A549 (cell line): ENCODE data around the gene CELF4. TPM values are rescaled to one million over a fixed set of nuclear protein-coding genes. Genes with fewer than 3 reads are reported as not detected.

Source experiments
- ATAC-seq, 2 experiments: fragments of 200-7000 bp in 1 of 2; fragments of >200 bp in 1 of 2; cut with Nextera tagmentation in 1 of 2; cut with Tn5 transposase in 1 of 2; 3 replicates each; pipeline versions ENCODE4 v1.8.0 to v1.9.1; 2018 to 2020; ENCODE audit warnings: mild to moderate bottlenecking in 1 of 2, moderate library complexity in 1 of 2
- CTCF ChIA-PET: fragments of 300-600 bp; sonication (Branson Sonifier 250); formaldehyde crosslinking; extraction: SDS; loops from one replicate; lab custom pipeline; 2021; ENCODE audit warnings: antibody characterized with exemption, inconsistent platforms; lab: Yijun Ruan, JAX
- POLR2A ChIA-PET: fragments of 350-600 bp; formaldehyde crosslinking; extraction: SDS; loops from one replicate; lab custom pipeline; 2021; ENCODE audit warnings: antibody characterized with exemption, inconsistent platforms; lab: Yijun Ruan, JAX
- DNase-seq, 2 experiments: peaks; one replicate each; pipeline versions ENCODE4 v3.0.0 to v3.0.0-alpha.2; 2011 to 2016; ENCODE audit warnings: low read depth in 1 of 2, low spot score in 1 of 2
- FAIRE-seq: peaks from 2 replicates; lab custom pipeline; 2011; peaks lifted over from hg19 to GRCh38; lab: Jason Lieb, UNC
- H3K27ac ChIP-seq, 2 experiments: fragments of >200 bp; sonication (Bioruptor Twin); formaldehyde crosslinking; 3 replicates each; pipeline ENCODE4 v1.5.1; 2016 to 2017
- H3K4me1 ChIP-seq: fragments of >200 bp; sonication (Bioruptor Twin); formaldehyde crosslinking; 3 replicates; pipeline ENCODE4 v1.6.1; 2016
- H3K4me2 ChIP-seq: fragments of >200 bp; sonication (Bioruptor Twin); formaldehyde crosslinking; 3 replicates; pipeline ENCODE4 v1.6.1; 2016
- H3K4me3 ChIP-seq: fragments of >200 bp; sonication (Bioruptor Twin); formaldehyde crosslinking; 3 replicates; pipeline ENCODE4 v1.5.1; 2016
- H3K9me3 ChIP-seq: fragments of >200 bp; sonication (Bioruptor Twin); formaldehyde crosslinking; 3 replicates; pipeline ENCODE4 v1.6.1; 2016
- BCL3 ChIP-seq: fragments of >200 bp; sonication (Bioruptor Twin); formaldehyde crosslinking; IDR thresholded peaks from 3 replicates; pipeline ENCODE4 v1.6.1; 2016
- EHMT2 ChIP-seq: fragments of 200-600 bp; sonication (generic); IDR thresholded peaks from 2 replicates; pipeline ENCODE4 v1.6.1; 2016; ENCODE audit warnings: antibody characterized with exemption, low read depth, mild to moderate bottlenecking, moderate library complexity
- FOSB ChIP-seq: fragments of 250-450 bp; sonication (Bioruptor Pico); IDR thresholded peaks from 2 replicates; pipeline ENCODE4 v1.5.0; 2020; ENCODE audit warnings: mild to moderate bottlenecking, moderate library complexity
- FOXS1 ChIP-seq: fragments of 250-450 bp; sonication (Bioruptor Pico); IDR thresholded peaks from 2 replicates; pipeline ENCODE4 v1.5.0; 2020; ENCODE audit warnings: mild to moderate bottlenecking, moderate library complexity
- HES2 ChIP-seq: fragments of >200 bp; sonication (Bioruptor Twin); formaldehyde crosslinking; IDR thresholded peaks from 2 replicates; pipeline ENCODE4 v1.6.1; 2016
- JUN ChIP-seq, 2 experiments: fragments of >200 bp; sonication (Bioruptor Twin); formaldehyde crosslinking; IDR thresholded peaks; 2 replicates in 1 of 2; 3 replicates in 1 of 2; pipeline ENCODE4 v1.6.1; 2016 to 2017
- PHF8 ChIP-seq: fragments of 200-600 bp; sonication (generic); IDR thresholded peaks from 2 replicates; pipeline ENCODE4 v1.6.1; 2016; ENCODE audit warnings: low read depth, mild to moderate bottlenecking, antibody characterized with exemption, moderate library complexity, borderline replicate concordance
- RAD21 ChIP-seq, 2 experiments: fragments of >200 bp in 1 of 2; sonication (Bioruptor Twin) in 1 of 2; formaldehyde crosslinking in 1 of 2; IDR thresholded peaks in 1 of 2; conservative IDR thresholded peaks in 1 of 2; 2 replicates in 1 of 2; 3 replicates in 1 of 2; pipeline ENCODE4 v1.6.1; 2012 to 2018; ENCODE audit warnings: inconsistent platforms in 1 of 2
- REST ChIP-seq: fragments of 200-600 bp; sonication (generic); IDR thresholded peaks from 2 replicates; pipeline ENCODE4 v1.6.1; 2016; ENCODE audit warnings: antibody characterized with exemption, mild to moderate bottlenecking, moderate library complexity
- SMC3 ChIP-seq: fragments of >200 bp; sonication (Bioruptor Twin); formaldehyde crosslinking; IDR thresholded peaks from 3 replicates; pipeline ENCODE4 v1.6.1; 2018; ENCODE audit warnings: inconsistent platforms
- TP53 ChIP-seq: fragments of 250-450 bp; sonication (Bioruptor Pico); IDR thresholded peaks from 2 replicates; pipeline ENCODE4 v1.5.0; 2021; ENCODE audit warnings: mild to moderate bottlenecking, moderate library complexity
- ZC3H11A ChIP-seq: fragments of 450-650 bp; IDR thresholded peaks from 2 replicates; pipeline ENCODE4 v1.6.1; 2014; ENCODE audit warnings: antibody characterized with exemption, mild to moderate bottlenecking
- ZFP36 ChIP-seq: fragments of 450-650 bp; IDR thresholded peaks from 2 replicates; pipeline ENCODE4 v1.6.1; 2014; ENCODE audit warnings: borderline replicate concordance; ENCODE audit not compliant: partially characterized antibody
- ZSCAN20 ChIP-seq: fragments of 250-450 bp; sonication (Bioruptor Pico); IDR thresholded peaks from 2 replicates; pipeline ENCODE4 v1.8.0; 2022; ENCODE audit warnings: mild to moderate bottlenecking, moderate library complexity
- WGBS: methylation state at CpG from one replicate; pipeline ENCODE4 v1.1.6; 2017; ENCODE audit errors: missing lambda C conversion rate; 5-methylcytosine and 5-hydroxymethylcytosine counted together
- polyA minus RNA-seq: library from RNA; depleted of rRNA, polyadenylated mRNA; stranded (reverse); fragments of >200 nt; gene quantifications from 2 replicates; pipeline ENCODE4 v1.2.3, GENCODE V29; 2011; rRNA and poly(A)+ RNA removed
- polyA plus RNA-seq, 4 experiments: library from polyadenylated mRNA; depleted of rRNA in 3 of 4; stranded (reverse); fragments of >200 nt; fragmentation: RNase III in 1 of 4; extraction: RNeasy Plus Mini Kit Qiagen cat#74134 plus additional on column Dnase treatment in 1 of 4; gene quantifications; 2 replicates in 3 of 4; 3 replicates in 1 of 4; pipeline ENCODE4 v1.2.3, GENCODE V29; 2011 to 2017

Gene CELF4
- polyA plus RNA-seq (2011; rRNA removed), result 0.08 TPM in 1 of 2 replicates, not detected in the other
- polyA plus RNA-seq (2012; cell fraction: cytosol; rRNA removed), result 0.03 TPM in 1 of 2 replicates, not detected in the other
- polyA plus RNA-seq (2012; cell fraction: nucleus; rRNA removed), result 0.02 and 0.11 TPM in 2 replicates
- polyA plus RNA-seq (2017; fragmentation: RNase III; extraction: RNeasy Plus Mini Kit Qiagen cat#74134 plus additional on column Dnase treatment), result not detected in 3 replicates
- polyA minus RNA-seq, result not detected in 2 replicates

- ChIA-PET POLR2A (no interaction called here), CTCF (no interaction called here)
- H3K9me3 ChIP-seq, result no peaks in the 10 kb centered on the region
- DNase-seq (peak in 1 of 2 experiments; percentile 3), FAIRE-seq (no peak)
- peak within 1 kb of the TSS; percentile 87 for H3K4me2 ChIP-seq
- H3K27ac ChIP-seq, result no peak within 1 kb of the TSS
- no peak for TF ChIP-seq PHF8
- peak; percentile 59; the same call in 1 of the 2 replicates for TF ChIP-seq REST
- TF ChIP-seq, all 56 proteins: peak for 1
- 3% methylated on average over 48 of the region's 62 CpGs for WGBS
- peak; percentile 64 to 71 for ATAC-seq
- H3K4me1 ChIP-seq, result peaks cover 9% of the 10 kb centered on the region; the same call in 1 of the 3 replicates
- peak within 1 kb of the TSS; percentile 41 for H3K4me3 ChIP-seq
These were observed at the start of gene CELF4 for GRCh38 chr18:37565101-37565976. CELF4 (minus strand) TSS chr18:37565798.

- TF ChIP-seq FOXS1 (CRISPR knock-in tag) (no peak), TP53 (CRISPR knock-in tag) (no peak), BCL3 (no peak), FOSB (CRISPR knock-in tag) (no peak)
- no peak for DNase-seq
- CTCF ChIA-PET, result no interaction called here
These were observed 47.6 kb upstream of the CELF4 start for GRCh38 chr18:37613253-37613565.

GRCh38 chr18:37612524-37613252 lies 47.1 kb upstream of the CELF4 start:
- CTCF ChIA-PET, result no interaction called here
- ATAC-seq, result no peak
- no peaks in the 10 kb centered on the region for H3K9me3 ChIP-seq
- TF ChIP-seq EHMT2 (no peak), ZSCAN20 (CRISPR knock-in tag) (no peak), SMC3 (no peak), RAD21 (conservative IDR thresholded peaks at IDR 0.05 in 1 of 2, IDR thresholded peaks at IDR 0.05 in 1 of 2) (no peak), HES2 (no peak), JUN (IDR thresholded peaks at IDR 0.05) (no peak), ZC3H11A (no peak), ZFP36 (no peak), FOSB (CRISPR knock-in tag) (no peak)
- TF ChIP-seq, all 56 proteins: peak for 0
- 4% methylated on average over 4 of the region's 5 CpGs for WGBS
- no peak overlapping the region for H3K4me2 ChIP-seq
- no peak overlapping the region for H3K27ac ChIP-seq
- no peak for DNase-seq
- no peak overlapping the region for H3K4me3 ChIP-seq
- POLR2A ChIA-PET, result no interaction called here
- no peaks in the 10 kb centered on the region for H3K4me1 ChIP-seq
- no peak for FAIRE-seq

More at GRCh38 chr18:37613253-37613565, 47.6 kb upstream of the CELF4 start:
- H3K27ac ChIP-seq, result no peak overlapping the region
- no peaks in the 10 kb centered on the region for H3K4me1 ChIP-seq
- POLR2A ChIA-PET, result no interaction called here
- H3K4me2 ChIP-seq, result no peak overlapping the region
- no peak for ATAC-seq
- WGBS, result 0% methylated on average over 1 of the region's 1 CpG
- H3K4me3 ChIP-seq, result no peak overlapping the region
- FAIRE-seq, result no peak
- no peaks in the 10 kb centered on the region for H3K9me3 ChIP-seq
